ENCODE measurements around the gene LAMA1.

- TF ChIP-seq CTCF (conservative IDR thresholded peaks at IDR 0.05; ENCODE audit: low read depth, low read length) (no peak), RAD21 (IDR thresholded peaks at IDR 0.05; ENCODE audit: low read length) (no peak)
Measured at GRCh38 chr18:7079231-7079630, 38.4 kb downstream of the LAMA1 start.
